Measurements from ENCODE around the gene SORCS2. TPM values are rescaled to one million over a fixed set of nuclear protein-coding genes. Genes with fewer than 3 reads are reported as not detected.

SORCS2 gene
- total RNA-seq, 2 experiments from 2014 or later, result 0.03 TPM; not detected in 1

DNA sequence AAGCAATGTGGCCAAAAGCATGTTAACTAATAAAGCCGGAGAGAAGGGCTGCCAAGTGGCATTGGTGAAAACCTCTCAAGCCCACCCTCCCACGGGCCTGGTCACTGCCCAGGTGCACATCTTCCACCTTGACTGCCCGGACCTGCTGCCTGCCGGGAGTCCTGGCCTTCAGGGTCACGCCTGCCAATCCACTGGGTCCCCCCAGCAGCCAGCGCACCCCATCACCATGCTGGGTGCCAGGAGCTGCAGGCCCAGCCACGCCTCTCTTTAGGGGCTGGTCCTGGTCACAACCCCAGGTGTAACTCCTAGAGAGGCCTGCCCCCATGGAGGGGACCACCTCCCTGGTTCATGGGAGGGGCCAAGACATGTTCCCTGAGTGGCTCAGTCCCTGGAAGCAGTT lies 176.0 kb downstream of the SORCS2 start:
- no peak overlapping the region for H3K4me3 ChIP-seq (ENCODE audit: low read depth, low read length, poor library complexity, severe bottlenecking)
- no peak overlapping the region for H3K27ac ChIP-seq (ENCODE audit: low read depth, low read length, poor library complexity, severe bottlenecking)
- TF ChIP-seq EZH2phosphoT487 (IDR thresholded peaks at IDR 0.05; ENCODE audit: borderline replicate concordance, low read depth, low read length), result no peak
- TF ChIP-seq, protein P1, sequence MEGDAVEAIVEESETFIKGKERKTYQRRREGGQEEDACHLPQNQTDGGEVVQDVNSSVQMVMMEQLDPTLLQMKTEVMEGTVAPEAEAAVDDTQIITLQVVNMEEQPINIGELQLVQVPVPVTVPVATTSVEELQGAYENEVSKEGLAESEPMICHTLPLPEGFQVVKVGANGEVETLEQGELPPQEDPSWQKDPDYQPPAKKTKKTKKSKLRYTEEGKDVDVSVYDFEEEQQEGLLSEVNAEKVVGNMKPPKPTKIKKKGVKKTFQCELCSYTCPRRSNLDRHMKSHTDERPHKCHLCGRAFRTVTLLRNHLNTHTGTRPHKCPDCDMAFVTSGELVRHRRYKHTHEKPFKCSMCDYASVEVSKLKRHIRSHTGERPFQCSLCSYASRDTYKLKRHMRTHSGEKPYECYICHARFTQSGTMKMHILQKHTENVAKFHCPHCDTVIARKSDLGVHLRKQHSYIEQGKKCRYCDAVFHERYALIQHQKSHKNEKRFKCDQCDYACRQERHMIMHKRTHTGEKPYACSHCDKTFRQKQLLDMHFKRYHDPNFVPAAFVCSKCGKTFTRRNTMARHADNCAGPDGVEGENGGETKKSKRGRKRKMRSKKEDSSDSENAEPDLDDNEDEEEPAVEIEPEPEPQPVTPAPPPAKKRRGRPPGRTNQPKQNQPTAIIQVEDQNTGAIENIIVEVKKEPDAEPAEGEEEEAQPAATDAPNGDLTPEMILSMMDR (conservative IDR thresholded peaks at IDR 0.05; ENCODE audit: low read length), result no peak
- no peak overlapping the region for H3K4me2 ChIP-seq (ENCODE audit: low read length)
- CTCF ChIA-PET (ENCODE audit: unreplicated experiment), result no interaction called here
- H3K9me2 ChIP-seq (ENCODE audit: insufficient read depth, low read length), result no peaks in the 10 kb centered on the region
- H2AFZ ChIP-seq (ENCODE audit: low read length), result no peak overlapping the region
- BruUV-seq (replicated peaks), result no TSS peak
- DNase-seq (ENCODE audit: low spot score), result no peak
- no peaks in the 10 kb centered on the region for H3K36me3 ChIP-seq (ENCODE audit: insufficient read depth, low read length)
- no peaks in the 10 kb centered on the region for H3K9me3 ChIP-seq (ENCODE audit: low read length)
- intact Hi-C loops (cut with micrococcal nuclease; ENCODE audit: unreplicated experiment), result no loop called here
- POLR2A ChIA-PET, result no interaction called here
- no peaks in the 10 kb centered on the region for H4K20me1 ChIP-seq (ENCODE audit: insufficient read depth, low read length)
- no peaks in the 10 kb centered on the region for H3K79me2 ChIP-seq (ENCODE audit: insufficient read depth, low read depth, low read length)
- no peaks in the 10 kb centered on the region for H3K4me1 ChIP-seq (ENCODE audit: insufficient read depth, low read length, poor library complexity, severe bottlenecking)

DNA sequence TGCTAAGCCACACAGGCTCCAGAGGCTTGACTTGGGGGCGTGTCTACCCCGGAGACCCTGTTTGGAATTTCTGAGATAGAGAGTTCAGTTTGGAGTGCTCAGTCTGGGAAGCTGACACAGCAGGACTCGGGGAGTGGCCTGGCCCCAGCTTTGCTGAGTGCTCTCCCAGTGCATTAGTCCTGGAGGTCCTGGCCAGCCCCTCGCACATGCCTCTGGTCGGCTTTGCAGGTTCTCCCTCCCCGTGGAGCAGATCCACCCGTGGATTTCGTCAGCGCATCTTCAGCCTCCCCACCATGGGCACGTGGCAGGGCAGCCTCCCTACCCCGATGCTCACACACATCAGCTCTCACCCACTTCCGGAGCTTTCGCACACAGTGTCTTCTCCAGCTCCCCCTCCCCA lies 177.2 kb downstream of the SORCS2 start:
- no peak for DNase-seq (ENCODE audit: low spot score)
- ChIA-PET POLR2A (no interaction called here), CTCF (ENCODE audit: unreplicated experiment) (no interaction called here)
- Histone ChIP-seq H3K9me2 (ENCODE audit: insufficient read depth, low read length) (no peaks in the 10 kb centered on the region), H3K79me2 (ENCODE audit: insufficient read depth, low read depth, low read length) (no peaks in the 10 kb centered on the region), H2AFZ (ENCODE audit: low read length) (no peak overlapping the region), H3K27ac (ENCODE audit: low read depth, low read length, poor library complexity, severe bottlenecking) (no peak overlapping the region), H3K36me3 (ENCODE audit: insufficient read depth, low read length) (no peaks in the 10 kb centered on the region), H3K9me3 (ENCODE audit: low read length) (no peaks in the 10 kb centered on the region), H3K4me3 (ENCODE audit: low read depth, low read length, poor library complexity, severe bottlenecking) (no peak overlapping the region), H3K4me1 (ENCODE audit: insufficient read depth, low read length, poor library complexity, severe bottlenecking) (no peaks in the 10 kb centered on the region), H3K4me2 (ENCODE audit: low read length) (no peak overlapping the region), H4K20me1 (ENCODE audit: insufficient read depth, low read length) (no peaks in the 10 kb centered on the region)
- TF ChIP-seq, protein P1 (conservative IDR thresholded peaks at IDR 0.05; ENCODE audit: low read length), result no peak
- no peak for TF ChIP-seq EZH2phosphoT487 (IDR thresholded peaks at IDR 0.05; ENCODE audit: borderline replicate concordance, low read depth, low read length)
- no TSS peak for BruUV-seq (replicated peaks)
- intact Hi-C loops (cut with micrococcal nuclease; ENCODE audit: unreplicated experiment), result no loop called here

DNA sequence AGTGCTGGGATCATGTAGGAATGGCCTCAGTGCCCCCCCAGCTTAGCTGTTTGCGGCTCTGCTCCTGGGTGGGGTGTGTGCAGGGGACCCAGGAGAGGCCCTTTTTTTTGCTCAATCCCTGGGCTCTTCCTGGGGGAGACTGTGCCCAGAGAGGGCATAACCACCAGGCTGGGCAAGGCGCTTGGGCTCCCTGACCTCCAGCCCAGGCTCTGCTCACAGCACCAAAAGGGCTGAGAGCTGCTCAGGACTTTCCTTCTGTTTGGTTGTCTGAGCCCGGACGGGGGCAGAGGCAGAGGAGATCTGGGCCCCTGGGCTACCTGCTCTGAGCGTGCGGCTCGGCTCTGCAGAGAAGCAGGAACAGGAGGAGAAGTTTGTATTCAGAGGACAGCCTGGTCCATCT lies 177.7 kb downstream of the SORCS2 start:
- CTCF ChIA-PET (ENCODE audit: unreplicated experiment), result no interaction called here
- intact Hi-C loops (cut with micrococcal nuclease; ENCODE audit: unreplicated experiment), result no loop called here

More for the DNA sequence above, 177.7 kb downstream of the SORCS2 start:
- Histone ChIP-seq H3K4me3 (ENCODE audit: low read depth, low read length, poor library complexity, severe bottlenecking) (no peak overlapping the region), H2AFZ (ENCODE audit: low read length) (no peak overlapping the region), H3K27ac (ENCODE audit: low read depth, low read length, poor library complexity, severe bottlenecking) (no peak overlapping the region), H3K4me1 (ENCODE audit: insufficient read depth, low read length, poor library complexity, severe bottlenecking) (no peaks in the 10 kb centered on the region), H3K36me3 (ENCODE audit: insufficient read depth, low read length) (no peaks in the 10 kb centered on the region), H3K4me2 (ENCODE audit: low read length) (no peak overlapping the region), H4K20me1 (ENCODE audit: insufficient read depth, low read length) (no peaks in the 10 kb centered on the region), H3K79me2 (ENCODE audit: insufficient read depth, low read depth, low read length) (no peaks in the 10 kb centered on the region), H3K9me2 (ENCODE audit: insufficient read depth, low read length) (no peaks in the 10 kb centered on the region), H3K9me3 (ENCODE audit: low read length) (no peaks in the 10 kb centered on the region)
- no peak for DNase-seq (ENCODE audit: low spot score)
- no peak for TF ChIP-seq EZH2phosphoT487 (IDR thresholded peaks at IDR 0.05; ENCODE audit: borderline replicate concordance, low read depth, low read length)
- TF ChIP-seq, protein P1 (conservative IDR thresholded peaks at IDR 0.05; ENCODE audit: low read length), result no peak
- BruUV-seq (replicated peaks), result no TSS peak
- POLR2A ChIA-PET, result no interaction called here

Measured in OCI-LY7 (cell line).